CD14-positive monocyte (primary cell): ENCODE measurements around the gene MYO1E. TPM values are rescaled to one million over a fixed set of nuclear protein-coding genes. Genes with fewer than 3 reads are reported as not detected.

ENCODE experiments used
- DNase-seq, 3 donors: peaks; one replicate each; pipeline ENCODE4 v3.0.0-alpha.2; 2011 to 2022
- H2AFZ ChIP-seq: 2 replicates; pipeline ENCODE4 v1.6.0; 2012; ENCODE audit warnings: mild to moderate bottlenecking, low read depth, low read length, inconsistent platforms; ENCODE audit not compliant: insufficient read depth, poor library complexity, severe bottlenecking
- H3K27ac ChIP-seq, 2 donors: 1 replicate in 1 of 2; 2 replicates in 1 of 2; pipeline ENCODE4 v1.5.1; 2012 to 2013; ENCODE audit warnings: low read length in 2 of 2, control low read depth in 1 of 2, inconsistent platforms in 1 of 2, low read depth in 1 of 2, mild to moderate bottlenecking in 1 of 2
- H3K27me3 ChIP-seq, 2 donors: one replicate each; pipeline versions ENCODE4 v1.6.0 to v1.6.1; 2011 to 2013; ENCODE audit warnings: low read length in 2 of 2; ENCODE audit not compliant: control insufficient read depth in 2 of 2, insufficient read depth in 2 of 2
- H3K36me3 ChIP-seq, 2 donors: replicated peaks in 1 of 2; 1 replicate in 1 of 2; 2 replicates in 1 of 2; pipeline versions ENCODE4 v1.5.1 to v1.6.1; 2012 to 2013; ENCODE audit warnings: low read length in 2 of 2, control low read depth in 1 of 2, inconsistent platforms in 1 of 2, mild to moderate bottlenecking in 1 of 2; ENCODE audit not compliant: insufficient read depth in 2 of 2, control insufficient read depth in 1 of 2
- H3K4me1 ChIP-seq, 2 donors: 1 replicate in 1 of 2; 2 replicates in 1 of 2; pipeline versions ENCODE4 v1.5.1 to v1.6.1; 2012 to 2013; ENCODE audit warnings: low read length in 2 of 2, control low read depth in 1 of 2, inconsistent platforms in 1 of 2, mild to moderate bottlenecking in 1 of 2, moderate library complexity in 1 of 2; ENCODE audit not compliant: insufficient read depth in 2 of 2, control insufficient read depth in 1 of 2
- H3K4me2 ChIP-seq: replicated peaks from 2 replicates; pipeline ENCODE3; 2012; ENCODE audit warnings: low read length, moderate library complexity, mild to moderate bottlenecking; ENCODE audit not compliant: poor library complexity, severe bottlenecking; ENCODE audit errors: extremely low read depth
- H3K4me3 ChIP-seq, 3 experiments: fragments of 200-600 bp in 1 of 3; sonication (generic) in 1 of 3; replicated peaks in 1 of 3; 1 replicate in 2 of 3; 2 replicates in 1 of 3; pipeline ENCODE4 v1.5.1; 2011 to 2013; ENCODE audit warnings: low read length in 3 of 3, mild to moderate bottlenecking in 3 of 3, control low read depth in 2 of 3, low read depth in 2 of 3, inconsistent platforms in 1 of 3, moderate library complexity in 1 of 3
- H3K79me2 ChIP-seq: 2 replicates; pipeline ENCODE4 v1.6.0; 2012; ENCODE audit warnings: mild to moderate bottlenecking, control low read depth, inconsistent platforms, low read length, moderate library complexity; ENCODE audit not compliant: insufficient read depth
- H3K9ac ChIP-seq: 2 replicates; pipeline ENCODE4 v1.6.0; 2017; ENCODE audit warnings: low read length, mild to moderate bottlenecking; ENCODE audit not compliant: insufficient read depth, poor library complexity, severe bottlenecking
- H3K9me3 ChIP-seq, 2 donors: replicated peaks in 1 of 2; 1 replicate in 1 of 2; 2 replicates in 1 of 2; pipeline versions ENCODE4 v1.5.1 to v1.6.1; 2012 to 2013; ENCODE audit warnings: low read length in 2 of 2, control low read depth in 1 of 2; ENCODE audit not compliant: control insufficient read depth in 1 of 2, insufficient read depth in 1 of 2
- H4K20me1 ChIP-seq: 2 replicates; pipeline ENCODE4 v1.6.0; 2012; ENCODE audit warnings: mild to moderate bottlenecking, low read length, control low read depth, moderate library complexity; ENCODE audit not compliant: insufficient read depth
- H3K27ac Mint-ChIP-seq, 7 donors: one replicate each; pipeline ENCODE4 v1.8.0; 2020; ENCODE audit warnings: mild to moderate bottlenecking in 7 of 7, mixed read lengths in 7 of 7, moderate library complexity in 6 of 7, inconsistent platforms in 2 of 7
- H3K27me3 Mint-ChIP-seq, 3 donors: one replicate each; pipeline ENCODE4 v1.8.0; 2021 to 2022; ENCODE audit warnings: low read depth in 3 of 3, mild to moderate bottlenecking in 3 of 3, mixed read lengths in 3 of 3, moderate library complexity in 3 of 3, inconsistent platforms in 1 of 3
- H3K36me3 Mint-ChIP-seq, 2 donors: one replicate each; pipeline ENCODE4 v1.8.0; 2020; ENCODE audit warnings: mixed read lengths in 2 of 2, inconsistent platforms in 1 of 2, mild to moderate bottlenecking in 1 of 2
- H3K4me1 Mint-ChIP-seq: one replicate; pipeline ENCODE4 v1.8.0; 2020; ENCODE audit warnings: mild to moderate bottlenecking, mixed read lengths
- H3K4me3 Mint-ChIP-seq, 2 donors: one replicate each; pipeline ENCODE4 v1.8.0; 2020; ENCODE audit warnings: mild to moderate bottlenecking in 2 of 2, mixed read lengths in 2 of 2, moderate library complexity in 1 of 2
- H3K9me3 Mint-ChIP-seq, 7 donors: one replicate each; pipeline ENCODE4 v1.8.0; 2020 to 2022; ENCODE audit warnings: mixed read lengths in 7 of 7, mild to moderate bottlenecking in 6 of 7, moderate library complexity in 6 of 7, inconsistent platforms in 2 of 7
- WGBS: methylation state at CpG from one replicate; pipeline ENCODE4 v1.1.5; 2013; ENCODE audit warnings: missing lambda C conversion rate; ENCODE audit not compliant: insufficient coverage; 5-methylcytosine and 5-hydroxymethylcytosine counted together
- intact Hi-C, 2 donors: fragments of 100-400 bp; cut with micrococcal nuclease; formaldehyde crosslinking; loops; one replicate each; pipeline versions ENCODE4 v1.15.0 to v1.15.1; 2023
- polyA plus RNA-seq, 3 donors: library from polyadenylated mRNA; depleted of rRNA in 1 of 3; unstranded in 2 of 3; stranded (reverse) in 1 of 3; fragments of 300-500 nt in 2 of 3; fragments of >200 nt in 1 of 3; fragmentation: Illumina TruSeq in 2 of 3; gene quantifications; 1 replicate in 2 of 3; 2 replicates in 1 of 3; pipeline ENCODE4 v1.2.3, GENCODE V29; 2012 to 2021
- TF ChIP-seq, protein P1 (sequence below): fragments of 200-600 bp; IDR thresholded peaks from one replicate; pipeline ENCODE4 v1.8.0; 2022; ENCODE audit warnings: antibody characterized with exemption, mild to moderate bottlenecking

MYO1E gene
- polyA plus RNA-seq, 3 donors, result 5.5 to 16.2 (median 6.2) TPM

DNA sequence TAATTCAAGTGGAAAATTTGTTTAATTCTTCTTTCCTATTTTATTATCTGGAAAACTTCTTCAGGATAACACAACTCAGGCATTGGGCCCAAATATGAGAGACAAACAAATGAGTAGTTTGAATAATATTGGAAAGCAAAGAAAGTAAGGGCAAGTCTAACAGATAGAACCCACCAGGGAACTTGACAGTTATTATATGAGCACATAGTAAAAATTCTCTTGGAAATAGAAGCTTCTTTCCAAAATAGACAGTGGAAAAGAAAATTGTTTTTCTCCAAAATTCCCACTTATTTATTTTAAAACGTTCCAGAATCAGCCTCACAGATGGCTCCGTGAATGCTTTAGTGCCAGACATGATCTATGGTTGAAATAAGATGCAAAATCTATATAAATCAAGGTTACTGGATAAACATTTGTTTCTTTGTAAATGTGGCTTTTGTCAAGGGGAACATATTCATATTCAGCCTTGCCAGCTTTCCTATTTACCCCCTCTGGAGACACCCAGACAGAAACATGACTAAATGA, 142.1 kb downstream of the MYO1E start:
- Mint-ChIP-seq H3K27me3 (no peaks in the 10 kb centered on the region), H3K9me3 (no peaks in the 10 kb centered on the region), H3K27ac (no peak overlapping the region), H3K4me3 (no peak overlapping the region), H3K4me1 (no peaks in the 10 kb centered on the region), H3K36me3 (peaks cover 20 to 40% of the 10 kb centered on the region in 2 donors)
- H3K36me3 ChIP-seq, result peaks cover 2 to 15% of the 10 kb centered on the region in 2 donors
- no peak overlapping the region for H3K4me3 ChIP-seq
- no peaks in the 10 kb centered on the region for H3K4me1 ChIP-seq
- no peak overlapping the region for H3K9ac ChIP-seq
- TF ChIP-seq, protein P1, sequence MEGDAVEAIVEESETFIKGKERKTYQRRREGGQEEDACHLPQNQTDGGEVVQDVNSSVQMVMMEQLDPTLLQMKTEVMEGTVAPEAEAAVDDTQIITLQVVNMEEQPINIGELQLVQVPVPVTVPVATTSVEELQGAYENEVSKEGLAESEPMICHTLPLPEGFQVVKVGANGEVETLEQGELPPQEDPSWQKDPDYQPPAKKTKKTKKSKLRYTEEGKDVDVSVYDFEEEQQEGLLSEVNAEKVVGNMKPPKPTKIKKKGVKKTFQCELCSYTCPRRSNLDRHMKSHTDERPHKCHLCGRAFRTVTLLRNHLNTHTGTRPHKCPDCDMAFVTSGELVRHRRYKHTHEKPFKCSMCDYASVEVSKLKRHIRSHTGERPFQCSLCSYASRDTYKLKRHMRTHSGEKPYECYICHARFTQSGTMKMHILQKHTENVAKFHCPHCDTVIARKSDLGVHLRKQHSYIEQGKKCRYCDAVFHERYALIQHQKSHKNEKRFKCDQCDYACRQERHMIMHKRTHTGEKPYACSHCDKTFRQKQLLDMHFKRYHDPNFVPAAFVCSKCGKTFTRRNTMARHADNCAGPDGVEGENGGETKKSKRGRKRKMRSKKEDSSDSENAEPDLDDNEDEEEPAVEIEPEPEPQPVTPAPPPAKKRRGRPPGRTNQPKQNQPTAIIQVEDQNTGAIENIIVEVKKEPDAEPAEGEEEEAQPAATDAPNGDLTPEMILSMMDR, result no peak
- H3K27ac ChIP-seq, result no peak overlapping the region
- no CpG with 5 or more reads among the region's 2 CpGs for WGBS
- no peak for DNase-seq
- intact Hi-C loops, result no loop called here
- no peaks in the 10 kb centered on the region for H3K79me2 ChIP-seq
- no peaks in the 10 kb centered on the region for H4K20me1 ChIP-seq
- no peak overlapping the region for H3K4me2 ChIP-seq
- H3K9me3 ChIP-seq, result no peaks in the 10 kb centered on the region
- H3K27me3 ChIP-seq, result no peaks in the 10 kb centered on the region
- H2AFZ ChIP-seq, result no peak overlapping the region

DNA sequence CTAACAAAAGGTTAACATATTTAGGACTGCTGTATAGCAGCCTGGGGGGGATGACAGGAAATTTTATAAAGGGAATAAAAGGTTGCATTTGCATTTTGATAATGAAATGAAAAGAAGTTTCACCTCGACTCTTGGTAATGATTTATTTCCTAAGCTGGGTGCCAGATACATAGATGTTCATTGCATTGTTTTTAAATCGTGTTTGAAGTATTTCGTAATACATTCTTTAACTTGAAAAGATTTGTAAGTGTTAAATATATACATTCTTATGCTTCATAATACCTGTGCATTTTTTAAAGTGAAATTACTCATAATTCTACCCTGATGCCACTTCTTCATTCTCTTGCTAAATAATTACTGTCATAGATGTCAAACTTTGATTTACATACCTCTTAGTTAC, 143.2 kb downstream of the MYO1E start:
- H3K4me1 ChIP-seq, result no peaks in the 10 kb centered on the region
- H3K4me3 Mint-ChIP-seq, result no peak overlapping the region
- H3K36me3 Mint-ChIP-seq, result peaks cover 23 to 46% of the 10 kb centered on the region in 2 donors
- H3K27ac Mint-ChIP-seq, result no peak overlapping the region
- WGBS, result 80% methylated on average over 1 of the region's 3 CpGs
- H3K9ac ChIP-seq, result no peak overlapping the region
- H2AFZ ChIP-seq, result no peak overlapping the region
- no peaks in the 10 kb centered on the region for H3K4me1 Mint-ChIP-seq
- H4K20me1 ChIP-seq, result no peaks in the 10 kb centered on the region
- no peak overlapping the region for H3K4me2 ChIP-seq
- H3K27me3 ChIP-seq, result no peaks in the 10 kb centered on the region
- H3K36me3 ChIP-seq, result peaks cover 4 to 21% of the 10 kb centered on the region in 2 donors
- TF ChIP-seq, protein P1, result no peak
- no peak overlapping the region for H3K27ac ChIP-seq
- no peaks in the 10 kb centered on the region for H3K9me3 ChIP-seq
- no peaks in the 10 kb centered on the region for H3K9me3 Mint-ChIP-seq
- DNase-seq, result no peak
- no peak overlapping the region for H3K4me3 ChIP-seq
- H3K79me2 ChIP-seq, result no peaks in the 10 kb centered on the region
- intact Hi-C loops, result no loop called here
- H3K27me3 Mint-ChIP-seq, result no peaks in the 10 kb centered on the region
